Sigmoid colon (tissue), 7 donors: ENCODE data around the gene ADCY4. TPM values are rescaled to one million over a fixed set of nuclear protein-coding genes. Genes with fewer than 3 reads are reported as not detected.
A peak's percentile ranks its signal among the peaks of the same experiment; 100 is the strongest.

Experiments used
- DNase-seq: peaks from one replicate; pipeline ENCODE4 v3.0.0-alpha.2; 2019
- H3K27ac ChIP-seq, 4 donors: fragments of 200-600 bp; sonication (generic); one replicate each; pipeline ENCODE4 v1.5.1; 2016 to 2019; ENCODE audit warnings: mild to moderate bottlenecking in 1 of 4
- H3K27me3 ChIP-seq, 3 donors: fragments of 200-600 bp; sonication (generic); one replicate each; pipeline ENCODE4 v1.5.1; 2019; ENCODE audit warnings: mild to moderate bottlenecking in 1 of 3
- H3K36me3 ChIP-seq, 4 donors: fragments of 200-600 bp; sonication (generic); one replicate each; pipeline ENCODE4 v1.5.1; 2016 to 2019
- H3K4me1 ChIP-seq, 4 donors: fragments of 200-600 bp; sonication (generic); one replicate each; pipeline ENCODE4 v1.5.1; 2017 to 2019
- H3K4me3 ChIP-seq, 4 donors: fragments of 200-600 bp; sonication (generic); one replicate each; pipeline ENCODE4 v1.5.1; 2017 to 2019; ENCODE audit warnings: mild to moderate bottlenecking in 2 of 4, moderate library complexity in 1 of 4
- H3K9me3 ChIP-seq, 4 donors: fragments of 200-600 bp in 3 of 4; sonication (generic) in 3 of 4; one replicate each; pipeline versions ENCODE4 v1.5.1 to v1.6.1; 2013 to 2019
- CTCF ChIP-seq, 4 experiments: fragments of 450-650 bp in 3 of 4; fragments of 200-600 bp in 1 of 4; IDR thresholded peaks; one replicate each; pipeline ENCODE4 v1.5.1; 2016 to 2019; ENCODE audit warnings: antibody characterized with exemption in 4 of 4, mild to moderate bottlenecking in 3 of 4, moderate library complexity in 2 of 4
- EP300 ChIP-seq, 4 donors: sonication (generic); formaldehyde crosslinking; IDR thresholded peaks; one replicate each; pipeline ENCODE4 v1.6.1; 2017; ENCODE audit warnings: antibody characterized with exemption in 4 of 4
- POLR2A ChIP-seq, 2 donors: fragments of 450-650 bp; IDR thresholded peaks; one replicate each; pipeline ENCODE4 v1.6.1; 2016; ENCODE audit warnings: antibody characterized with exemption in 2 of 2, mild to moderate bottlenecking in 2 of 2, moderate library complexity in 2 of 2
- POLR2AphosphoS5 ChIP-seq, 4 donors: sonication (generic); formaldehyde crosslinking; IDR thresholded peaks; one replicate each; pipeline ENCODE4 v1.6.1; 2017; ENCODE audit warnings: antibody characterized with exemption in 4 of 4
- WGBS, 2 donors: extraction: QIAGEN DNeasy Blood & Tissue Kit; methylation state at CpG; one replicate each; pipeline ENCODE4 v1.1.7; 2013; 5-methylcytosine and 5-hydroxymethylcytosine counted together
- intact Hi-C: fragments of 100-400 bp; cut with DNase I; formaldehyde crosslinking; loops from one replicate; pipeline ENCODE4 v1.15.1; 2023
- polyA plus RNA-seq, 3 donors: library from polyadenylated mRNA; stranded (reverse); fragments of 200-250 nt; gene quantifications; one replicate each; pipeline ENCODE4 v1.2.3, GENCODE V29; 2013
- total RNA-seq, 4 donors: library from RNA; depleted of rRNA; stranded (reverse); fragments of >200 nt; gene quantifications; one replicate each; pipeline ENCODE4 v1.1.0, GENCODE V29; 2016
- donor health status: healthy with polysubstance abuse.
- donor health status: Bipolar disorder and iron deficiency.
- donor health status: healthy.

Gene ADCY4
- total and polyA plus RNA-seq, 7 donors = 1.4 to 36.0 (median 12.1) TPM

- intact Hi-C loops = no loop called here
- H3K4me1 ChIP-seq = peaks cover 0 to 31% (median 25%) of the 10 kb centered on the region in 4 donors
- no peaks in the 10 kb centered on the region for H3K27me3 ChIP-seq
- no peaks in the 10 kb centered on the region for H3K9me3 ChIP-seq
- peak within 1 kb of the TSS; percentile 67 to 81 (median 76) for H3K4me3 ChIP-seq
- DNase-seq = peak; percentile 96
- TF ChIP-seq POLR2A (IDR thresholded peaks at IDR 0.05) (peak; percentile 60 to 70), CTCF (IDR thresholded peaks at IDR 0.05) (no peak), EP300 (IDR thresholded peaks at IDR 0.05) (peak in 1 of 4 donors; percentile 15), POLR2AphosphoS5 (IDR thresholded peaks at IDR 0.05) (peak; percentile 90 to 94 (median 92))
- 0% methylated on average over 75 of the region's 75 CpGs for WGBS, 2 donors
- peaks cover 25 to 55% (median 40%) of the 10 kb centered on the region in 4 donors for H3K36me3 ChIP-seq
- peak within 1 kb of the TSS; percentile 79 to 88 (median 86) for H3K27ac ChIP-seq
These were observed 35.3 kb downstream of the ADCY4 start, which contains the start of the genes DHRS1 and NOP9 for GRCh38 chr14:24299255-24300191. DHRS1 (minus strand) TSS chr14:24299780; CDS start chr14:24299106, 674 bp downstream. NOP9 (plus strand) TSS chr14:24299850; CDS start chr14:24299955, 105 bp downstream.

GRCh38 chr14:24298892-24299254 is 36.0 kb downstream of the ADCY4 start:
- Histone ChIP-seq H3K27me3 (no peaks in the 10 kb centered on the region), H3K36me3 (peaks cover 18 to 49% (median 33%) of the 10 kb centered on the region in 4 donors), H3K4me3 (peak overlapping the region; percentile 67 to 81 (median 76)), H3K4me1 (peaks cover 0 to 31% (median 25%) of the 10 kb centered on the region in 4 donors), H3K9me3 (no peaks in the 10 kb centered on the region), H3K27ac (peak overlapping the region; percentile 79 to 88 (median 86))
- no peak for DNase-seq
- TF ChIP-seq EP300 (IDR thresholded peaks at IDR 0.05) = no peak
- TF ChIP-seq CTCF (IDR thresholded peaks at IDR 0.05) = no peak
- no peak for TF ChIP-seq POLR2AphosphoS5 (IDR thresholded peaks at IDR 0.05)
- no peak for TF ChIP-seq POLR2A (IDR thresholded peaks at IDR 0.05)
- intact Hi-C loops = no loop called here
- WGBS, 2 donors = 52 to 61% methylated on average over 7 of the region's 7 CpGs

- 31 to 48% methylated on average over 5 of the region's 5 CpGs for WGBS, 2 donors
- H3K9me3 ChIP-seq = no peaks in the 10 kb centered on the region
- peaks cover 0 to 31% (median 25%) of the 10 kb centered on the region in 4 donors for H3K4me1 ChIP-seq
- intact Hi-C loops = loop anchor here (1.0 kb wide), 1 partner anchor 54 kb away; no protein-coding TSS in a partner anchor
- TF ChIP-seq EP300 (IDR thresholded peaks at IDR 0.05) = no peak
- TF ChIP-seq CTCF (IDR thresholded peaks at IDR 0.05) = peak in 2 of 4 experiments; percentile 9 to 30
- no peak overlapping the region for H3K27ac ChIP-seq
- H3K27me3 ChIP-seq = no peaks in the 10 kb centered on the region
- DNase-seq = no peak
- H3K36me3 ChIP-seq = peaks cover 6 to 39% (median 19%) of the 10 kb centered on the region in 4 donors
- H3K4me3 ChIP-seq = no peak overlapping the region
These were observed 37.5 kb downstream of the ADCY4 start for GRCh38 chr14:24297190-24297964.

- peaks cover 0 to 30% (median 24%) of the 10 kb centered on the region in 4 donors for H3K4me1 ChIP-seq
- H3K27ac ChIP-seq = peak overlapping the region in 2 of 4 donors; percentile 22 to 47
- peaks cover 6 to 39% (median 15%) of the 10 kb centered on the region in 4 donors for H3K36me3 ChIP-seq
- no peak overlapping the region for H3K4me3 ChIP-seq
- intact Hi-C loops = loop anchor here (1.0 kb wide), 1 partner anchor 53 kb away; no protein-coding TSS in a partner anchor
- TF ChIP-seq CTCF (IDR thresholded peaks at IDR 0.05) (peak; percentile 11 to 64 (median 54)), POLR2A (IDR thresholded peaks at IDR 0.05) (no peak), POLR2AphosphoS5 (IDR thresholded peaks at IDR 0.05) (peak in 1 of 4 donors; percentile 21)
- H3K27me3 ChIP-seq = no peaks in the 10 kb centered on the region
- 65 to 70% methylated on average over 12 of the region's 12 CpGs for WGBS, 2 donors
- H3K9me3 ChIP-seq = no peaks in the 10 kb centered on the region
- peak; percentile 73 for DNase-seq
These were observed 38.3 kb downstream of the ADCY4 start for GRCh38 chr14:24296341-24297157.
